GM12878 (cell line): ENCODE measurements around the gene EEF1AKMT2. TPM values are rescaled to one million over a fixed set of nuclear protein-coding genes. Genes with fewer than 3 reads are reported as not detected.
A peak's percentile ranks its signal among the peaks of the same experiment; 100 is the strongest.

Experiments
- ATAC-seq: fragments of 200-7000 bp; cut with Tn5 transposase; 3 replicates; pipeline ENCODE4 v1.9.1; 2020; ENCODE audit warnings: mild to moderate bottlenecking, moderate library complexity
- BruUV-seq: library from RNA; stranded (reverse); fragments of 400-500 nt; replicated peaks from 2 replicates; lab custom pipeline; 2021; lab: Mats Ljungman, UMichigan
- CTCF ChIA-PET: fragments of 300-600 bp; sonication (Branson Sonifier 250); formaldehyde crosslinking; extraction: SDS; loops from one replicate; lab custom pipeline; 2021; ENCODE audit warnings: inconsistent platforms; lab: Yijun Ruan, JAX
- POLR2A ChIA-PET: fragments of 350-600 bp; formaldehyde crosslinking; extraction: SDS; loops from one replicate; lab custom pipeline; 2021; ENCODE audit warnings: inconsistent platforms; lab: Charles Lee
- RAD21 ChIA-PET: fragments of 300-600 bp; sonication (Branson Sonifier 250); formaldehyde crosslinking; loops from one replicate; lab custom pipeline; 2023; ENCODE audit warnings: antibody characterized with exemption; ENCODE audit not compliant: unreplicated experiment; lab: Charles Lee
- SMC1A ChIA-PET: fragments of 300-600 bp; sonication (Branson Sonifier 250); formaldehyde crosslinking; loops from one replicate; lab custom pipeline; 2023; ENCODE audit not compliant: unreplicated experiment, uncharacterized antibody; lab: Charles Lee
- DNase-seq: peaks from one replicate; pipeline ENCODE4 v3.0.0-alpha.2; 2011; ENCODE audit warnings: low read depth, low spot score
- FAIRE-seq: peaks from 3 replicates; lab custom pipeline; 2011; peaks lifted over from hg19 to GRCh38; lab: Jason Lieb, UNC
- H2AFZ ChIP-seq: 2 replicates; pipeline ENCODE4 v1.6.0; 2011; ENCODE audit warnings: low read depth, low read length, control low read depth; ENCODE audit not compliant: control insufficient read depth
- H3K27ac ChIP-seq: 2 replicates; pipeline ENCODE4 v1.5.1; 2011; ENCODE audit warnings: control low read depth; ENCODE audit not compliant: control insufficient read depth, insufficient read depth
- H3K27me3 ChIP-seq, 2 experiments: replicated peaks in 1 of 2; 2 replicates each; pipeline versions ENCODE4 v1.6.0 to v1.6.1; 2011; ENCODE audit warnings: low read length in 1 of 2; ENCODE audit not compliant: control insufficient read depth in 2 of 2, insufficient read depth in 2 of 2
- H3K36me3 ChIP-seq, 2 experiments: 2 replicates each; pipeline ENCODE4 v1.5.1; 2011; ENCODE audit warnings: low read length in 1 of 2; ENCODE audit not compliant: control insufficient read depth in 2 of 2, insufficient read depth in 2 of 2
- H3K4me1 ChIP-seq: 2 replicates; pipeline ENCODE4 v1.6.1; 2011; ENCODE audit warnings: mild to moderate bottlenecking, low read length, moderate library complexity, mixed read lengths; ENCODE audit not compliant: control insufficient read depth, insufficient read depth
- H3K4me2 ChIP-seq: 2 replicates; pipeline ENCODE4 v1.6.0; 2011; ENCODE audit warnings: control low read depth; ENCODE audit not compliant: control insufficient read depth, insufficient read depth
- H3K4me3 ChIP-seq: fragments of 200-600 bp; sonication (generic); 2 replicates; pipeline ENCODE4 v1.5.1; 2016
- H3K79me2 ChIP-seq: 2 replicates; pipeline ENCODE4 v1.6.0; 2011; ENCODE audit warnings: low read length; ENCODE audit not compliant: control insufficient read depth, insufficient read depth
- H3K9ac ChIP-seq: 2 replicates; pipeline ENCODE4 v1.8.0; 2011; ENCODE audit warnings: low read length, control low read depth, mixed read lengths; ENCODE audit not compliant: control insufficient read depth, insufficient read depth
- H3K9me3 ChIP-seq: replicated peaks from 3 replicates; pipeline ENCODE4 v1.5.1; 2011; ENCODE audit warnings: mild to moderate bottlenecking, low read length; ENCODE audit not compliant: control insufficient read depth, insufficient read depth
- H4K20me1 ChIP-seq: 2 replicates; pipeline ENCODE4 v1.6.0; 2011; ENCODE audit not compliant: control insufficient read depth, insufficient read depth
- HDGF ChIP-seq: fragments of 450-650 bp; IDR thresholded peaks from 2 replicates; pipeline ENCODE4 v1.6.1; 2016; ENCODE audit warnings: antibody characterized with exemption
- NFIC ChIP-seq: IDR thresholded peaks from 2 replicates; pipeline ENCODE4 v1.6.1; 2012; ENCODE audit warnings: low read depth, mild to moderate bottlenecking, inconsistent platforms, low read length, moderate library complexity
- SMAD5 ChIP-seq: IDR thresholded peaks from 2 replicates; pipeline ENCODE4 v1.6.1; 2016; ENCODE audit warnings: antibody characterized with exemption, low read depth
- SUPT20H ChIP-seq: IDR thresholded peaks from 2 replicates; pipeline ENCODE4 v1.6.1; 2011; ENCODE audit warnings: low read depth, mild to moderate bottlenecking, low read length, moderate library complexity, borderline replicate concordance; ENCODE audit not compliant: control insufficient read depth
- WRNIP1 ChIP-seq: IDR thresholded peaks from 2 replicates; pipeline ENCODE4 v1.6.1; 2011; ENCODE audit warnings: low read depth, low read length, improper control_type of control experiment, borderline replicate concordance
- ZNF24 ChIP-seq: fragments of 450-650 bp; IDR thresholded peaks from 2 replicates; pipeline ENCODE4 v1.6.1; 2017; ENCODE audit warnings: antibody characterized with exemption, mild to moderate bottlenecking
- WGBS: methylation state at CpG from one replicate; pipeline ENCODE4 v1.1.6; 2016; ENCODE audit warnings: low lambda C conversion rate; ENCODE audit not compliant: insufficient replicate concordance, insufficient coverage; ENCODE audit errors: missing lambda C conversion rate; 5-methylcytosine and 5-hydroxymethylcytosine counted together
- in situ Hi-C: fragments of 300-500 bp; cut with MboI; formaldehyde crosslinking; loops from 9 replicates; pipeline ENCODE4 v1.14.3; 2018; ENCODE audit warnings: mixed read lengths
- intact Hi-C: fragments of 100-400 bp; cut with micrococcal nuclease; formaldehyde crosslinking; loops from one replicate; pipeline ENCODE4 v1.14.2; 2022; ENCODE audit not compliant: unreplicated experiment
- polyA plus RNA-seq, 11 experiments: library from polyadenylated mRNA; depleted of rRNA in 4 of 11; unstranded in 6 of 11; stranded (reverse) in 5 of 11; fragments of >200 nt; fragmentation: Nextera tagmentation in 4 of 11; fragmentation: Illumina TruSeq in 1 of 11; extraction: Ambion mirVana in 4 of 11; extraction: Trizol in 1 of 11; gene quantifications; 1 replicate in 1 of 11; 2 replicates in 10 of 11; pipeline versions ENCODE4 v1.2.1 to v1.2.3, GENCODE V29; 2011 to 2016; ENCODE audit warnings: inconsistent platforms in 2 of 11, missing spikeins in 2 of 11, low read depth in 1 of 11
- total RNA-seq, 4 experiments: library from RNA; depleted of rRNA in 3 of 4; stranded (reverse); fragments of >200 nt in 3 of 4; fragmentation: Illumina TruSeq in 1 of 4; extraction: Trizol in 1 of 4; gene quantifications; 2 replicates each; pipeline versions ENCODE4 v1.2.1 to v1.2.3, GENCODE V29; 2013 to 2021
- TF ChIP-seq, protein P1 (sequence below): fragments of 450-650 bp; IDR thresholded peaks from 2 replicates; pipeline ENCODE4 v1.6.1; 2014; ENCODE audit warnings: mild to moderate bottlenecking
- TF ChIP-seq, protein P2 (sequence below): fragments of 450-650 bp; IDR thresholded peaks from 2 replicates; pipeline ENCODE4 v1.6.1; 2017; ENCODE audit warnings: mild to moderate bottlenecking, low read depth, inconsistent platforms; ENCODE audit not compliant: poor library complexity, severe bottlenecking

Gene EEF1AKMT2
- total and polyA plus RNA-seq, 10 of the 15 experiments (the other 5 are each of a cell fraction or from before 2014, with no cell fraction given) = 9.1 to 29.3 (median 23.6) TPM

DNA sequence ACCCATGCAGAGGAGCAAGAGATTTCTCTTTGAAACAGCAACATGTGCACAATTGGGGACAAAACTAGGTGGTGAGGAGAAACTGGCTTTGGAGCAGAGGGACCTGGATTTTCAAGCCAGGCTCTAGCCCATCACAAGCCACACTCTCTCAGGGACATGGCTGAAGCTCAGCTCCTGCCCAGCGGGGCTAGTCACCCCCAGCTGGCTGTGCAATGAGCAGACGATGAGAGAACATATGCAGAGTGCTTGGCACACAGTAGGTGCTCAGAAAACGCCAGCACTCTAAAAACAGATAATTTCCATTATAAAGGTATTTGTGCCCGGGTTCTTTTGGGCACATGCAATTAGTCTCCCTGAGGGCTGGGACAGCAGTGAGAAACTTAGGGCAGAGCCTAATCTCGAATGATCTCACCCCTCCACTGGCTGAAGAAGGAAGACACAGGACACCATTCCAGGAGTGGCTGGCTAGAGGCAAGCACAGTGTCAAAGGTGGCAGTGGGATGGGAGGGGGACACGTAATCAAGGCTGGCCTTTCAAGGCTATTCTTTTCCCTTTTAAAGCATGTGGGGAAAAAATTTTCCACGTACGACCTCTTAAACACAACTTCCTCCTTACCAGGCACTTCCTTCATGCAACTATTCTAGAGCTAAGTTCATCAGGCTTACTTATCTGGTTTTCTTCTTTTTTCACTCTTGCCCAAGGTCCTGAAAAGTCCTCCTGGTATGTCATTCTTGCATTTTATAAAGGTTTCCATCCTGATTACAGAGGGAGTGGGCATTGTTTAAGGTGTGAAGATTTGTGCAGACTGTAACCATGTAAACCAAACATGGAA, 62.6 kb downstream of the EEF1AKMT2 start:
- Histone ChIP-seq H4K20me1 (no peaks in the 10 kb centered on the region), H3K9ac (no peak overlapping the region), H3K4me1 (peaks cover 62% of the 10 kb centered on the region), H3K27me3 (no peaks in the 10 kb centered on the region), H2AFZ (no peak overlapping the region), H3K79me2 (peaks cover 33% of the 10 kb centered on the region), H3K9me3 (no peaks in the 10 kb centered on the region), H3K27ac (peak overlapping the region; percentile 47), H3K4me2 (peak overlapping the region; percentile 40), H3K4me3 (no peak overlapping the region), H3K36me3 (peaks cover 2 to 6% of the 10 kb centered on the region in 2 experiments; a peak in 2 of 4 replicates)
- 16% methylated on average over 8 of the region's 8 CpGs for WGBS
- no peak for DNase-seq
- intact Hi-C loops = no loop called here
- ATAC-seq = no peak
- CTCF ChIA-PET = interaction anchor here (0.9 to 21.9 kb wide), 3 partner anchors 10 to 26 kb away, joined by 3 to 319 read pairs (median 14); no protein-coding TSS in a partner anchor
- RAD21 ChIA-PET = interaction anchor here (1.2 to 5.2 kb wide), 5 partner anchors 10 to 40 kb away, joined by 3 to 51 read pairs (median 9); no protein-coding TSS in a partner anchor
- in situ Hi-C loops = loop anchor here (10.0 kb wide), 1 partner anchor 1334 kb away; no protein-coding TSS in a partner anchor
- POLR2A ChIA-PET = interaction anchor here (1.0 to 2.1 kb wide), 3 partner anchors 10 to 32 kb away, joined by 5 to 8 read pairs (median 8); no protein-coding TSS in a partner anchor
- FAIRE-seq = no peak
- no TSS peak for BruUV-seq
- SMC1A ChIA-PET = interaction anchor here (1.0 to 21.7 kb wide), 7 partner anchors 10 to 82 kb away, joined by 3 to 351 read pairs (median 6); no protein-coding TSS in a partner anchor
- TF ChIP-seq HDGF (no peak), WRNIP1 (no peak), SMAD5 (no peak), SUPT20H (no peak), NFIC (no peak), ZNF24 (no peak)
- TF ChIP-seq, protein P1, sequence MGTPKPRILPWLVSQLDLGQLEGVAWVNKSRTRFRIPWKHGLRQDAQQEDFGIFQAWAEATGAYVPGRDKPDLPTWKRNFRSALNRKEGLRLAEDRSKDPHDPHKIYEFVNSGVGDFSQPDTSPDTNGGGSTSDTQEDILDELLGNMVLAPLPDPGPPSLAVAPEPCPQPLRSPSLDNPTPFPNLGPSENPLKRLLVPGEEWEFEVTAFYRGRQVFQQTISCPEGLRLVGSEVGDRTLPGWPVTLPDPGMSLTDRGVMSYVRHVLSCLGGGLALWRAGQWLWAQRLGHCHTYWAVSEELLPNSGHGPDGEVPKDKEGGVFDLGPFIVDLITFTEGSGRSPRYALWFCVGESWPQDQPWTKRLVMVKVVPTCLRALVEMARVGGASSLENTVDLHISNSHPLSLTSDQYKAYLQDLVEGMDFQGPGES = no peak
- TF ChIP-seq, protein P2, sequence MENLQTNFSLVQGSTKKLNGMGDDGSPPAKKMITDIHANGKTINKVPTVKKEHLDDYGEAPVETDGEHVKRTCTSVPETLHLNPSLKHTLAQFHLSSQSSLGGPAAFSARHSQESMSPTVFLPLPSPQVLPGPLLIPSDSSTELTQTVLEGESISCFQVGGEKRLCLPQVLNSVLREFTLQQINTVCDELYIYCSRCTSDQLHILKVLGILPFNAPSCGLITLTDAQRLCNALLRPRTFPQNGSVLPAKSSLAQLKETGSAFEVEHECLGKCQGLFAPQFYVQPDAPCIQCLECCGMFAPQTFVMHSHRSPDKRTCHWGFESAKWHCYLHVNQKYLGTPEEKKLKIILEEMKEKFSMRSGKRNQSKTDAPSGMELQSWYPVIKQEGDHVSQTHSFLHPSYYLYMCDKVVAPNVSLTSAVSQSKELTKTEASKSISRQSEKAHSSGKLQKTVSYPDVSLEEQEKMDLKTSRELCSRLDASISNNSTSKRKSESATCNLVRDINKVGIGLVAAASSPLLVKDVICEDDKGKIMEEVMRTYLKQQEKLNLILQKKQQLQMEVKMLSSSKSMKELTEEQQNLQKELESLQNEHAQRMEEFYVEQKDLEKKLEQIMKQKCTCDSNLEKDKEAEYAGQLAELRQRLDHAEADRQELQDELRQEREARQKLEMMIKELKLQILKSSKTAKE = no peak
